NB4 (cell line): ENCODE measurements around the gene CREB5.

Experiments
- CTCF ChIP-seq: IDR thresholded peaks from one replicate; pipeline ENCODE4 v1.5.1; 2012; ENCODE audit warnings: low read depth, low read length
- MAX ChIP-seq: IDR thresholded peaks from 2 replicates; pipeline ENCODE4 v1.6.1; 2011; ENCODE audit warnings: low read depth, low read length
- MYC ChIP-seq: IDR thresholded peaks from 2 replicates; pipeline ENCODE4 v1.6.1; 2011; ENCODE audit warnings: low read depth, low read length
- POLR2A ChIP-seq: IDR thresholded peaks from 2 replicates; pipeline ENCODE4 v1.6.1; 2011; ENCODE audit warnings: mild to moderate bottlenecking; ENCODE audit not compliant: insufficient read length; ENCODE audit errors: extremely low read depth

- no peak for TF ChIP-seq CTCF
- TF ChIP-seq POLR2A, result no peak
- no peak for TF ChIP-seq MAX
- TF ChIP-seq MYC, result no peak
Observed at GRCh38 chr7:28478656-28479055, 66.3 kb downstream of the CREB5 start.
